ENCODE results near the gene CFAP58.

CFAP58 gene, protein sequence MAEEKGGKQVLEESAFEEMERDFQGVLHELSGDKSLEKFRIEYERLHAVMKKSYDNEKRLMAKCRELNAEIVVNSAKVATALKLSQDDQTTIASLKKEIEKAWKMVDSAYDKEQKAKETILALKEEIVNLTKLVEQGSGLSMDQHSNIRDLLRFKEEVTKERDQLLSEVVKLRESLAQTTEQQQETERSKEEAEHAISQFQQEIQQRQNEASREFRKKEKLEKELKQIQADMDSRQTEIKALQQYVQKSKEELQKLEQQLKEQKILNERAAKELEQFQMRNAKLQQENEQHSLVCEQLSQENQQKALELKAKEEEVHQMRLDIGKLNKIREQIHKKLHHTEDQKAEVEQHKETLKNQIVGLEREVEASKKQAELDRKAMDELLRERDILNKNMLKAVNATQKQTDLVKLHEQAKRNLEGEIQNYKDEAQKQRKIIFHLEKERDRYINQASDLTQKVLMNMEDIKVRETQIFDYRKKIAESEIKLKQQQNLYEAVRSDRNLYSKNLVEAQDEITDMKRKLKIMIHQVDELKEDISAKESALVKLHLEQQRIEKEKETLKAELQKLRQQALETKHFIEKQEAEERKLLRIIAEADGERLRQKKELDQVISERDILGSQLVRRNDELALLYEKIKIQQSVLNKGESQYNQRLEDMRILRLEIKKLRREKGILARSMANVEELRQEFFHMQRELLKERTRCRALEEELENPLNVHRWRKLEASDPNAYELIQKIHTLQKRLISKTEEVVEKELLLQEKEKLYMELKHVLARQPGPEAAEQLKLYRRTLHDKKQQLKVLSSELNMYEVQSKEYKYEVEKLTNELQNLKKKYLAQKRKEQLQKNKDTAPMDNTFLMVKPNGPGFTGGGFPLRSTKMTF

DNA sequence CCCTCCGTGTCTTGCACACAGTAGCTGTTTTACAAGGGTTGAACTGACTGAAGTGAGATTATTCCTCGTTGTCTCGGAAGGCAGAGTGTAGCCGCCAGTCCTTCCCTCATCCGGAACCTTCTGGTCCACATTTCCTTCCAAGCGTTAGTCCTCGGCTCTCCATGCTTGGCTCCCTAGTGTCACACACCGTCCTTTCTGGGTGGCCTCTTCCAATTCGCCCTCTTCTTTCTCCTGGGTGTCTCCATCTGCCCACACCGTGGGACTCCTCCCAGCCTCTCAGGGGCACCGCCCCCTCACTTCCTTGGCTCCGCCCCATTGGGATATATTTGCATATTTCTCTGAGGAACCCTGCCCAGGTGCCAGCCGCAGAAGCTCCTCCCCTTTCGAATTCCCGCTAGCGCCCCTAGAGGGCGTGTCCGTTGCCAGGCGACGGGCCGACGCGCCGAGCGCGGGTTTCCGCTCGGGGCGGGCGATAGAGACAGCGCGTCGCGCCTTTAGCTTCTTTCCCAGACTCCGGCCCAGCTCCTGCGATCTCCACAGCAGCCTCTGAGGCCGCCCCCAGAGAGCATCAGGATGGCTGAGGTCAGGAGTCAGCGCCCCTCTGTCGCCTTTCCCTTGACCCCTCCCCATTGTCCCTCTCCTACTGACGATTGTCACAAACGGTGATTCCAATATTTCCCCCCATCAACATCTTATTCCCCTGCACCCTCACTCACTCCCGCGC, at the start of gene CFAP58:
Gene CFAP58 (plus strand): TSS at position 509 of the 724 bp plus-strand sequence. CDS start 65 bp downstream, at position 574.
- DNase-seq (ENCODE audit: low read depth in 4 of 4, low spot score in 1 of 4), result peak; percentile 68 to 84 (median 78)

DNA sequence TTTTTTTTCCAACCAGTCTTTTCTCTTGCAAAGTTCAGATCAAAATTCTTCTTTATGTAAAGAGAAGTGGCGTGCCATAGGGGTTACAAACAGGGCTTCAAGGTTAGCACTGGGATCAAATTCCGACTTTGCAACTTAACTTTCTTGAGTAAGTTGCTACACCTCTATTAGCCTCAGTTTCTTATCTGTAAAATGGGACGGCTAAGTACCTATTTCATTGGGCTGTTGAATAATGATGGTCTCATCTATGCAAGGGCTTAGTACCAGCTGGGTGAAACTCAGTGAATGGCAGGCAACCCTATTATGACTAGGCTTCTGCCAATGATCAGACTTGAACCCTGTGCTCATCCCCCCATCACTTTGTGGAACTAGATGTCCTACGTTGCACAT, 49.3 kb upstream of the CFAP58 start:
- no peak for DNase-seq (ENCODE audit: low read depth in 4 of 4, low spot score in 1 of 4)

DNA sequence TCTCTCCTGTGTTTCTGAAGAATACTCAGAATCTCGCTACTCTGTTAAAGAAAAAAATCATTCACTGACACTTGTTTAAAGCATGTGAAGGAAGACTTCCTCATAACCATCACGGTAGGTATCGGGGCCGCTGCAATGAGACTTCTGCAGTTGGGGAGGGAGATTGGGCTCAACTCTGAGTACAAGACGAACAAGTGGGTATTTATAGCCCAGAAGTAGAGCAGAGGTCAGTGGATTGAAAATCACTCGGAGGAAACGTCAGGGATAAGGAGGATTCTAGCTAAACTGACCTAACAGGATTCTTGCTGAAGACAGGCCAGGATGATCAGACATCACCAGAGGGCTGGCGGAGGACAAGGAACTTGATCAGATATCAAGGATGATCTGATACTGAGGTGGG, 48.7 kb upstream of the CFAP58 start:
- no peak for DNase-seq (ENCODE audit: low read depth in 4 of 4, low spot score in 1 of 4)

DNA sequence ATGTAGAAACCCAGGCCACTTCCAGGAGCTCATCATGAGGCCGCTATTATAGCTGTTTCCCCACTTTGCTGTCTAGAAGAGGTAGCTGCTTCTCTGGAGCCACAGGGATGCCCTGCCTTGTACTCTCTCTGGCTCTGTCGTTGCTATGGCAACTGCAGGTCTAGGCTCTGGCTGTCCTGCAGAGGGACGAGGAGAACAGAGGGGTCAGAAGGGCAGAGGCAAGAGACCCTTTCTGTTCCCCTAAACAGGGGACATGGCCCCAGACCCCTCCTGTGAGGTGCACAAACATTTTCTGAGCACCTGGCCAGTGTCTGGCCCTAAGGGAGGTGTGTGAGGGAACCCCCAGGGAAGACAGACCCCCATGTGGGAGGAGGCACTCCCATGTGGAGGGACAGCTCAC, 46.7 kb upstream of the CFAP58 start:
- DNase-seq (ENCODE audit: low read depth in 4 of 4, low spot score in 1 of 4), result no peak

DNA sequence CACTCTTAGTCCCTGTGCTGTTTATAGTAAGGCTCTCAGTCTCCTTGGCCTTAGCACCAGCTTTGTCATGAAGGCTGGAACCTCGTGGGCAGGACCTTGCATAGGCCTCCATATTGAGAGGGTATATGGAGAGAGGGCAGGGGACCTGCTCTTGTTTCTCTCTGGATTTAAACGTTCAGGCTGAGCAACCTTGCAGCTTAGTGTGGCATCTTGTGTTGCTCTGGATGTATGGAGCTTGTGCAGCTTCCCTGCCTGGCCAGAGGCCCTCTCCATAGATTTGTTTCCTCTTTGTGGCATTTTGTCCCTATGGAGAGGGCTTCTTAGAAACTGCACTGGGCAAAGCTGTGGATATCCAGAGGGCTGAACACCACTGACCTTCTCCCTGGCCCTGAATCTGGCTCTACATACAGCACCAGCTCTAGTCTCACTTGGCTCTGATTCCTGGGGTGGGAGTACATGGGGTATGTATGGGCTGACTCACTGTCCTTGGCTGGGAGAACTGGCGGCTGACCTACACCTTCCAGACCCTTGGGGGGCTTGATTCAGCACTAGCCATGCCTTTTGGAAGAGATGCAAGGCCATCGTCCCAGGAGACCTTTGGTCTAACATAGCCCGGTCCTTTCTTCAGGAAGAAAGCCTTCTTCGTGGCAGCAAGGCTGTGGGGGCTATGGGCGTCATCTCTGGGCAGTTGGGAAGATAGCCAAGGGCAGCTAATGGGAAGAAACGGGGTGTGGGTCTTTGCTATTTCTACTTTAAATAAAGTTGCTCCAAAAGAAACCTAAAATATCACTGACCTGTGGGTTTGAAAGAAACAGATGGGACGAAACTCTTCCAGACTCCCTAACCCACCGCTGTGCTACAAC, 45.8 kb upstream of the CFAP58 start:
- no peak for DNase-seq (ENCODE audit: low read depth in 4 of 4, low spot score in 1 of 4)

DNA sequence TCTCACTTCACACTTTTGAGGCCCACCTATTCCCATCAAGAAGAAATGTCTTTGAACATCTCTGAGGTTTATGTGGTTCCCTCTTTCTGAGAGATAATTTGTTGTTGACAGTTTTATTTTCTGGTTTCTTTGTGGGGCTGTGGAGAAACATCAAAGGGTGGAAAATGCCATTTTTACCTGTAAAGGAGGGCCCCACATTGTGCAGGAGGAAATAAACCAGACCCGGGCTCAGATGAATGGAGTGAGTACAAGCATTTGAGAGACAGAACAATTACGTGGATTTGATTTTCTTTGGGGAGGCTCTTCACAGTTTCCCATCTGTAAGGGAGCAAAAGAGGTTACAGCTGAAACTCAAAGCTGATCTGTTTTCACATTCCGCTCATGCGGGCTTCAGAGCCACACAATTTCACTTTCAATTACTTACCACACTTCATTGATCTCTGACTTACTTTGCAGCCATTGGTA, 45.2 kb upstream of the CFAP58 start:
- no peak for DNase-seq (ENCODE audit: low read depth in 4 of 4, low spot score in 1 of 4)

DNA sequence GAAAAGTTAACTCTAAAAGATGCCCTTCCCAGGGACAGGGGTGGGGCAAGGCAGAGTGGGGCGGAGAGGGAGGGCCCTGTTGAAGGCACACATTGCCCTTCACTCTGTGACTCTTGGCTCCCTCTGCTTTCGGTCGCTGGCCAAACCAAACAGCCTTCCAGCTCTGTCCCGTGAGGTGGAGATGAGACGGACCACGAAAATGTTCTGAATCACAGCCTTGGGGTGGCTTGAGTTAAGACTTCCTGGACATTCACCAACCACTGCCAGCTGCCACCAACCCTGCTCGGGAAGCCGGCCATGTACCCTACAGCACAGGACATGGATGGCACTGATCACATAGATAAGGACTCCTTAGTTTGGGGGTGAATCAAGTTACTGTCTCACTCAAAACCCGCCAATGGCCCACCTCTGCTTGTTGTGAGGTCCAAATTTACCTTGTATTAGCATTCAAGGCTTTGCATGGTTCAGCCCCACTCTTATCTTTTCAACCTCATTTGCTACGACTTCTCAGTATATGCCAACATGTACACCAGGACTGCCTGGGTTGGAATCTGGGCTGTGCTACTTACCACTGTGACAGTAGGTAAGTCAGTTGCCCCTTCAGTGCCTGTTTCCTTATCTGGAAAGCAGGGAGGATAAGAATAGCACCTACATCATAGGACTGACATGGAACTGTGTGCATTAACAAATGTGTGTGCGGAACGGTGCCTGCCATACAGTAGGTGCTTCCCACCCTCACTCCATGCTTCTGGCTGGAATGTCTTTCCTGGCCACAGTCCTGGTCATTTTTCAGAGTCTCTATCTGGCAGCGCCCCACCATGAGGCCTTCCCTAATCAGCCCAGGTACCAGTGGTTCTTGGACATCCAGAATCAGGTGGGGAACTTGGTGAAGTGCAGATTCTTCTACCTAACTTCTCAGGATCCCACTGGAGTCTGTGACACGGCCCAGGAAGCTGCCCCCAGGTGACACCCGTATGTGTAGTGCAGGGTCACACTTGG, 43.4 kb upstream of the CFAP58 start:
- no peak for DNase-seq (ENCODE audit: low read depth in 4 of 4, low spot score in 1 of 4)

DNA sequence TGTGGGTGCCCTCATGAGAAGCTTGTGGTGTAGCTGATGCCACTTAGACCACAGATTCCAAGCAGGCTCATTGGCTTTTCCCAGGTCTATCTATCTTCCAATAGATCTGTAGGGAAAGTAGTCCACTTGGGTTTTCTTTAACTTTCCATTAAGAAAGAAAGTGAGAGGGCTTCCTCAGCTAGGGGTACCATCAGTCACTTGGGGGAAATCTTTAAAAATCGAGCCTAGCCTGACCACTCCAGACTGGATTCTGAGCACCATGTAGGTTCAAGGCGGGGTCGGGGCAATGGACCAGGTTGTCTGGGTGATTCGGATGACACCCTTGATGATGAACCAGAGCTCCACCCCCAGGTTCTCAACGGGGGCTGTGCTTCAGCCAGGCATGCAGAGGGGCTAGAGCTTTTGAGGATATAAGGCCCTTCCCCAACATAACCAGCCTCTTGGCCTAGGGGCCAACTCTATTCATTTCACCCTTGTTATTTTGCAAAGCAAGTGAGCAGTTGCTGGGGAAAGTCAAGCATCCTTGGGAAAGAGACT, 42.4 kb upstream of the CFAP58 start:
- DNase-seq (ENCODE audit: low read depth in 4 of 4, low spot score in 1 of 4), result no peak

DNA sequence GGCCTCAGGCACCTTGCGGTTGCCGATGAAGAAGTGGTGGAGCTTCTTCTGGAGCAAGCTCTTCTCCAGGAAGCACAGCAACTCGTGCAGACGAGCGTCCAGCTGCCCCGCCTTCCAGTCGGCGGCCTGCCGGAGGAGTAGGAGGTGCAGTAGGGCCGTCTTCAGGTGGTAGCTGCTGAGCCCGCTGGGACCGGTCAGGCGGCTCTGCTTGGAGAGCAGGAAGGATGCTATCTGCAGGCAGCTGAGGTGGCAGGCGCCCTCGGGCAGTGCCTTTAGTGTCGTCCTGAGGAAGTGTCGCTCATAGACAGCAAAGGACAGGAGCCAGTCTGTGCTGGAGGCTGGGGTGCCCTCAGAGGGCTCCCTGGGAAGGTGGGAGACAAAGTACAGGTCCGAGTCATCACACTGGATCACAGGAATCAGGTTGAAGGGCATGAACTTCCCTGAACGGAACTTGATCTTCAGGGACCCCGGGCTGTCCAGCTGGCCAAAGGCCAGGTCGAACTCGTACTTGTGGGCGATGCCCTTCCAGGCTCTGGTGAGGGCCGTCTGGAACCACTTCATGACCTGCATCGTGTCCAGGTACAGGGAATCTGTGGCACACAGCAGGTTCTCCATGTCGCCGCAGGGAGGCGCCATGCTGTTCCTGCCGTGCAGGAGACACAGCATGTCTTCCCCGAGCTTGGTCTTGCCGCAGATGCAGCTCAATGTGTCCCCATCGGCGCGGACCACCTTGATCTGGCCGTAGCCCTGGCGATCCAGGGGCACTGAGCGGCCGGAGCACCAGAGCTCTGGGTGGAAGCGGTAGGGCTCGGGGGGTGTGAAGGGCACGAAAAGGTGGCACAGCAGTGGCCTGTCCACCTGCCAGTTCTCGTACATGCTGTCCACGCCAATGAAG, 38.8 kb upstream of the CFAP58 start:
- no peak for DNase-seq (ENCODE audit: low read depth in 4 of 4, low spot score in 1 of 4)

DNA sequence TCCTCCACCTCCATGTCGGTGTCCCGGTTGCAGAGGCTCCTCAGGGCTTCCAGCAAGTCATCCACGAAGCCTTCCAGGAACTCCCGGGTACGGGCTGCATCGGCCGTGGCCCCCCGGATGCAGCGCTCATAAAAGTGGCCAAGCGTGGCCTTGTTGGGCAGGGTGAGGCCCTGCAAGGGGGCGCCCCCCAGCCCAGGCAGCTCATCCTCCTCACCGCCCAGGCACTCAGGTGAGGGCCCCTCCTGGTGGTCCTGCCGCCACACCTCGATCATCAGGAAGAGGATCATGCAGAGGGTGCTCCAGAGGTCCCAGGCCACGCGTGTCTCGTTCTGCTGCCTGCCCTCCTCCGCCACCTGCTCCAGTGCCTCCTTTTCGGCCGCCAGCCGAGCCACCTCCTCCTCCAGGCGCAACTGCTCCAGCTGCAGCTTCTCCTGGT, 38.1 kb upstream of the CFAP58 start:
- no peak for DNase-seq (ENCODE audit: low read depth in 4 of 4, low spot score in 1 of 4)

DNA sequence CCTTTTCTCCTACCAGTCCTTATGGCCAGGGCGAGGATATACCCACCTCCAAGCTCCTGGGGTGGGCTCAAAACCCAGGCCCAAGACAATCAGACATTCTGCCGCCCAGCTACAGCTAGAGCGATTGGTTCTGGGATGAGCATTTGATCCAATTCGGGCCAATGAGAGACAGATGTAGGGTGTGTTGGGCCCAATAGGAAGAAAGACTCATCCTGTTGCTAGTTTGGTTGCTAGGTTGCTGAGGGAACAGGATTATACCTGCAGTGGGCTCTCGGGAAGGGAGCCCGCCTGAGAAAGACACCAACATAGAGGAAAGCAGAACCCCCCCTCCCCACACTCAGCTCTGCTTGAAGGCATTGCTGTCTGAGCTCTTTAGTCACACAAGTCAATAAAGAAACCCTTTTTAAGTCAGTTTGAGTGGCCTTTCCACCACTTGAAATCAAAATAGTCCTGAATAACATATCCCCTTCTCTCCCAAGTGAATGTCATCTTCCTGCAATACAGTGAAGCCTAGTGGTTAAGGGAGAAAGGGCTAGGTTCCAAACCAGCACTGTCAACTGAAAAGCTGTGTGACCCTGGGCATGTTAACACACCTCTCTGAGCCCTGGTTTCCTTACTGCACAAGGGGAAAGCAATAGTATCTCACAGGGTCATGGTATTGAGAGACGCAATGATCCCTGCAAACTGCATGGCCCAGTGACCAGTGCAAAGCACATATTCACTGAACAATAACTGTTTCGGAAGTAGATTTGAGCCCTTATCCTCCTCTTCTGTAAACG, 37.1 kb upstream of the CFAP58 start:
- DNase-seq (ENCODE audit: low read depth in 4 of 4, low spot score in 1 of 4), result no peak

DNA sequence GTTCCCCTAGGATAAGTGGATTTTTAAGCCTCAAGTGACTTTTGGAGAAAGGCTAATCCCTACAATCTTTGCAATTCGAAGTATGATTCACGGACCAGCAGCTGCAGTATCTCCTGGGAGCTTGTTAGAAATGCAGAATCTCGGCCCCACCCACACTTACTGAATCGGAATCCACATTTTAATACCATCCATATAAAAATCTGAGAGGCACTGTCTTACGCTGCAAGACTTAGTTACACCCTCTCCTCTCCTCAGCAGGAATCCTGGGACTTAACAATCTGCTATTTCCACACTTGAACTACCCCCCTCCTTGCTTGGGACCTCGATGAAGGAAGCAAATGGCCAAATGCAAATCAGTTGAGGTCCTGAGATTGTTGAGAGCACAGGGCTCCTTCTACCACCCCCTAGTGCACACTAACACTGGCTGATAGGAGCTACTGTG, 36.3 kb upstream of the CFAP58 start:
- DNase-seq (ENCODE audit: low read depth in 4 of 4, low spot score in 1 of 4), result no peak

DNA sequence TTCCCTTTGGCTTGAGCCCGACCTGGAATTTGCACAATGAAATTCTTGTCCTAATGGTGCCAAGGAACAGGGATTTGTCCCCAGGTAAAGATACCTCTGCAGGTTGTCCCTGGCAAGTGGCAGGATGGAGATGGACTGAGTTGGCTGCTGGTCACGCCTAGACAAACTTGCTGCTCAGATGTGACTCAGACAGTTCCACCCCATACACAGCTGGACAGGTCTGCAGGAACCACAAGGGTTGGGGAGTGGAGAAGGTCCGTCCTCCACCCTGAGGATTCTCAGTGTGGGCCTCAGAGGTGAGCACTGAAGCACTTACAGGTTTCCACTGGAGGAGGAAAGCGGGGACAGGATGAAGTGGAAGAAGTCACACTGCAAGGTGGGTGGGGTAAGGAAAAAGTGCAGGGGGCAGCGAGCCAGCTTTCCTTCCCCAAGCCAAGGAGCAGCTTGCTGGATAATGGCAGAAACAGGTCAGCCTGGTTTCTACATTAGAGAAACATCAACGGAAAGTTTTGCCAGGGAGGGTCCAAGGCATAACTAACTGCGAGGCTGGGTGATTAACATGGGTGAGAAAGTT, 35.8 kb upstream of the CFAP58 start:
- no peak for DNase-seq (ENCODE audit: low read depth in 4 of 4, low spot score in 1 of 4)

DNA sequence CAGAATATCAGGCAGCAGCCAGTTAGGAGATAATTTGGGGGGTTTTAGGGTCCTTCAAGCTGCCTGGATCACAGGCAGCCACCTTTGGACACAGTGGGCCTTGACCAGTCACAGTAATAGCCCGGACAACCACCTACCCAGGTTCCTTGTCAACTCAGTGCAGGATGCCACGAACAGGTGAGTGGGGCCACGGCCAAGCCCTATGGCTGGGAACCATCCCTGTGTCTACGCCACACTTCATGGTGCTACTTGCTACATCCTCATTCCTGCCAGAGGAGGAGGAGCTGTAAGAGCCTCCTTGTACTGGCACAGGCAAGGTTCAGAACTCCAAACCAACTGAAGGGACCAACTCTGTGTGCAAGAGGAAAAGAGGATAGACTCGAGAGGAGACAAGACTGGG, 35.3 kb upstream of the CFAP58 start:
- DNase-seq (ENCODE audit: low read depth in 4 of 4, low spot score in 1 of 4), result no peak

DNA sequence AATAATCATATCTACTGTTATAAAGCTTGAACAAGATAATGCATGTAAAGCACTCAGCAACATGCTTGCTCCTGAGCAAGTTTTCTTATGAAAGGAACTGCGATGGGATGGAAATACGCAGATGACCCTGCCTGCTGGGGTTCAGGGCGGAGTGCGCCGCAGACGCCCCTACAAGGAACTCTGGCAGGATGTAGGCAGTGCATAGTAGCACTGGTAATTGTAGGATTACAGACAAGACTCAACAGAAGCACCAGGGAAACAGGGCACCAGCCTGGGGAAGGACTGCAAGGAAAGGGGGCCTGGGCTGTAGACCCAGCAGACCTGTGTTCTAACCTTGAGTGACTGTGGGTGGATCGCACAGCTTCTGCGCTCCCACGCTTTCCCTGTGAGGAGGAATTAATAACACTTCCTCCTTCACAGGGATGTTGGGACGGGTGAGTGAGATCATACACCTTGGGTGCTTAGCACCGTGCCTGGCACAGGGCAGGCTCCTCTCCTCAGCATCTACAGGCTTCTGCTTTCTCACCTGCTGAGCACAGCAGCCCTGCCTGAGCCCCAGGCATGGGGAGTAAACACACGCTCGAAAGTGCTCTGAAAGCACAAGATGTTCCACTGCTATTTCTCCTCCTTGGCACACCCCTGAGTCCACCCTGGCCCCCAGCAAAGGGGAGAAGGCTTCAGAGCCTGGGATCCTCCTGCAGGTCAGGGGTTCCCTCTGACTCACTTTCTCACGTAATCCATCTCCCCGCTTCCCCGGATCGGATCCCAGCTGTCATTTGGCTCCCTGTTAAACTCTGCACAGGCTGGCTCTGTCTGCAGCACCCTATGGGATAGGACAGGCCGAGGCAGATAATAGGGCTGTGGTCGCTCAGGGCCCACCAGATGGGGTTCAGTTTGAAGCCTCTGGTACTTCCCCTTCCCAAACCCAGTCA, 34.6 kb upstream of the CFAP58 start:
- DNase-seq (ENCODE audit: low read depth in 4 of 4, low spot score in 1 of 4), result no peak

DNA sequence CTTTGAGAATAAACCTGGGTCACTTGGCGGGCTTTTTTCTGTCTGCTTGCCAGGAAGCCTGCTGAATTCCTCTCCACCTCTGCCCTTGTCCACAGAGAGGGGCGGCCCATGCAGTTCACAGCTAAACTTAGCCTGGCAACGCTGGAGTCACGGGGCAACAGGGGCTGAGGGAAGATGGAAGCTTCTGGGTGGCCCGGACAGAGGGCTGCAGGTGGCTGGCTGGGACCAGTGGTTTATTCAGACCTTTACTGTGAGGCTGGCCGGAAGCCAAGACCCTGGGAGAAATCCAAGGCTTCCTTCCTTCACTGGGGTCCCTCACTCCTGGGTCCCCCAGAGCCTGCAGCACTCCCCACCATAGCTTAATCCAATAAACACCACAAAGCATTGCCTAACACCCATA, 32.4 kb upstream of the CFAP58 start:
- DNase-seq (ENCODE audit: low read depth in 4 of 4, low spot score in 1 of 4), result no peak

All from stimulated activated CD4-positive, alpha-beta T cell treated with anti-CD3 and anti-CD28 coated beads, Interleukin-1b, Interleukin-23, amount 100 ng/mL, for 24 hours (primary cell).